A549 (cell line): ENCODE data around the gene TMX3.

Experiments used
- BCL3 ChIP-seq: fragments of >200 bp; sonication (Bioruptor Twin); formaldehyde crosslinking; IDR thresholded peaks from 3 replicates; pipeline ENCODE4 v1.6.1; 2016
- CTCF ChIP-seq: fragments of >200 bp; sonication (Bioruptor Twin); formaldehyde crosslinking; IDR thresholded peaks from 3 replicates; pipeline ENCODE4 v1.5.1; 2016
- EHMT2 ChIP-seq: fragments of 200-600 bp; sonication (generic); IDR thresholded peaks from 2 replicates; pipeline ENCODE4 v1.6.1; 2016; ENCODE audit warnings: antibody characterized with exemption, low read depth, mild to moderate bottlenecking, moderate library complexity
- FOSL2 ChIP-seq, 2 experiments: fragments of 450-650 bp in 1 of 2; fragments of >200 bp in 1 of 2; sonication (Bioruptor Twin) in 1 of 2; formaldehyde crosslinking; IDR thresholded peaks; 2 replicates each; pipeline versions ENCODE4 v1.5.0 to v1.6.1; 2016 to 2020; ENCODE audit warnings: mild to moderate bottlenecking in 1 of 2, moderate library complexity in 1 of 2
- JUNB ChIP-seq: fragments of >200 bp; sonication (Bioruptor Twin); formaldehyde crosslinking; IDR thresholded peaks from 2 replicates; pipeline ENCODE4 v1.6.1; 2016
- PBX3 ChIP-seq: IDR thresholded peaks from 2 replicates; pipeline ENCODE4 v1.6.1; 2012
- POLR2A ChIP-seq: IDR thresholded peaks from 2 replicates; pipeline ENCODE4 v1.6.1; 2012; ENCODE audit warnings: mild to moderate bottlenecking, low read length
- POLR2AphosphoS2 ChIP-seq: conservative IDR thresholded peaks from 2 replicates; pipeline ENCODE4 v1.6.1; 2012; ENCODE audit warnings: low read length, improper control_type of control experiment, inconsistent platforms
- RAD21 ChIP-seq, 2 experiments: fragments of >200 bp in 1 of 2; sonication (Bioruptor Twin) in 1 of 2; formaldehyde crosslinking in 1 of 2; IDR thresholded peaks in 1 of 2; conservative IDR thresholded peaks in 1 of 2; 2 replicates in 1 of 2; 3 replicates in 1 of 2; pipeline ENCODE4 v1.6.1; 2012 to 2018; ENCODE audit warnings: inconsistent platforms in 1 of 2
- RCOR1 ChIP-seq: fragments of 150-350 bp; IDR thresholded peaks from 2 replicates; pipeline ENCODE4 v1.6.1; 2014; ENCODE audit warnings: antibody characterized with exemption, low read length, low read depth

DNA sequence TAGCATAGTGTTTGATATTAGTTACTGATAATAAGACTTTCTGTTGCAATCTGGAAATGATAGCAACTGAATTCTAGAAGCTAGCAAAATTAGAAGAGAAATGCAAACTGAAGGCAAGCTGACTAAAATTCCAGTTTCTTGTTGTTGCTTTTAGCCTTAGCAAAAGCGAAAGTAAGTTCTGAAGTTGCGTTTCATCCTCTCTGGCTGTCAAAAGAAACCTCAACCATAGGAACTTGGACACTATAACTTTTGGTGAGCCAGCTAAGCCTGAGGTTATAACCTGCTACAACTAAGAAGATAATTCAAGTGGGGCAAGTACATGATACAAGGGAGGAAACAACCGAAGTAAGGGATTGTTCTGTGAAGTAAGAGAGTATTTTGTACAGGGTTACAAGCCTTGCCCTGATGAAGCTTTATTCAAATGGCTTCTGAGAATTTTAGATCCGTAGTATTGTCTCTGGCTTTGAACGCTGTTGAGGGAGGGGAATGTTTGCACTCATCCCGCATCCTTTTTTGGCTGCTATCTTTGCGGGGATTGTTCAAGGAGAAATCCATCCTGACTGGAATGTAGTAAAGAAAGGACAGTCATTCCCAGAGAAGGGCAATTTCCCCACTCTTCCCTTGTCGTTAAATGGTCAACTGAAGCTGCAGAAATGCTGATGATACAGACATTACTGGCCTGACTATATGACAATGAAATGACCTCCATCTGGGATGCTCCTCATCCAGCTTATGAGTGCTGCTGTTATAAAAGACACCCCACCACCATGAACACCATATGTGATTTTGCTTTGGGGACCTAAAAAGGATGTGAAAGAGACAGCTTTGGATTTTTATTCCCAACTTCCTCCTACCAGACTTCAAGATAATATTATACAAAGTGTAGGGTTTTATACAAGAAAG is 7.0 kb upstream of the TMX3 start:
- no peak for TF ChIP-seq BCL3
- TF ChIP-seq RCOR1, result no peak
- TF ChIP-seq JUNB, result no peak
- TF ChIP-seq PBX3, result no peak
- TF ChIP-seq CTCF, result no peak
- TF ChIP-seq RAD21 (conservative IDR thresholded peaks at IDR 0.05 in 1 of 2, IDR thresholded peaks at IDR 0.05 in 1 of 2), result no peak
- no peak for TF ChIP-seq FOSL2 (IDR thresholded peaks at IDR 0.05)
- TF ChIP-seq FOSL2 (CRISPR knock-in tag; IDR thresholded peaks at IDR 0.05), result no peak
- TF ChIP-seq EHMT2, result no peak
- no peak for TF ChIP-seq POLR2A
- no peak for TF ChIP-seq POLR2AphosphoS2
